ENCODE results near the gene COL5A1.

Gene COL5A1

GRCh38 chr9:134796882-134797281, 155.3 kb downstream of the COL5A1 start:
- ChIA-PET CTCF (no interaction called here), POLR2A (no interaction called here)

GRCh38 chr9:134800791-134801339, 159.3 kb downstream of the COL5A1 start:
- POLR2A ChIA-PET, result no interaction called here
- no peak for DNase-seq (ENCODE audit: extremely low spot score)
- TF ChIP-seq CTCF (IDR thresholded peaks at IDR 0.05; ENCODE audit: control extremely low read depth, extremely low read depth, low read depth, missing control alignments), result no peak
- CTCF ChIA-PET, result interaction anchor here (0.9 kb wide), 1 partner anchor 10 kb away, joined by 3 read pairs; no protein-coding TSS in a partner anchor

More at GRCh38 chr9:134796882-134797281, 155.3 kb downstream of the COL5A1 start:
- TF ChIP-seq CTCF (IDR thresholded peaks at IDR 0.05; ENCODE audit: control extremely low read depth, extremely low read depth, low read depth, missing control alignments), result no peak
- no peak for DNase-seq (ENCODE audit: extremely low spot score)

GRCh38 chr9:134802216-134802795, 160.7 kb downstream of the COL5A1 start:
- ChIA-PET CTCF (no interaction called here), POLR2A (no interaction called here)
- no peak for TF ChIP-seq CTCF (IDR thresholded peaks at IDR 0.05; ENCODE audit: control extremely low read depth, extremely low read depth, low read depth, missing control alignments)
- no peak for DNase-seq (ENCODE audit: extremely low spot score)

GRCh38 chr9:134804871-134805270, 163.3 kb downstream of the COL5A1 start:
- no peak for TF ChIP-seq CTCF (IDR thresholded peaks at IDR 0.05; ENCODE audit: control extremely low read depth, extremely low read depth, low read depth, missing control alignments)
- no peak for DNase-seq (ENCODE audit: extremely low spot score)
- CTCF ChIA-PET, result no interaction called here
- POLR2A ChIA-PET, result no interaction called here

GRCh38 chr9:134807716-134808446, 166.3 kb downstream of the COL5A1 start:
- no peak for TF ChIP-seq CTCF (IDR thresholded peaks at IDR 0.05; ENCODE audit: control extremely low read depth, extremely low read depth, low read depth, missing control alignments)
- no peak for DNase-seq (ENCODE audit: extremely low spot score)
- ChIA-PET CTCF (no interaction called here), POLR2A (no interaction called here)

GRCh38 chr9:134808447-134808792, 166.8 kb downstream of the COL5A1 start:
- CTCF ChIA-PET, result no interaction called here
- no peak for DNase-seq (ENCODE audit: extremely low spot score)
- POLR2A ChIA-PET, result no interaction called here
- TF ChIP-seq CTCF (IDR thresholded peaks at IDR 0.05; ENCODE audit: control extremely low read depth, extremely low read depth, low read depth, missing control alignments), result no peak
